ENCODE data around the gene WDR87.
"Not testable (repeated sequence)": the region's sequence is repeated elsewhere in the genome, so short reads cannot be mapped to it uniquely, and the experiment has no call there.

The WDR87 gene

GRCh38 chr19:37931881-37932655 lies 25.7 kb upstream of the WDR87 start:
- DNase-seq (ENCODE audit: low read depth, low spot score), result no peak

DNA sequence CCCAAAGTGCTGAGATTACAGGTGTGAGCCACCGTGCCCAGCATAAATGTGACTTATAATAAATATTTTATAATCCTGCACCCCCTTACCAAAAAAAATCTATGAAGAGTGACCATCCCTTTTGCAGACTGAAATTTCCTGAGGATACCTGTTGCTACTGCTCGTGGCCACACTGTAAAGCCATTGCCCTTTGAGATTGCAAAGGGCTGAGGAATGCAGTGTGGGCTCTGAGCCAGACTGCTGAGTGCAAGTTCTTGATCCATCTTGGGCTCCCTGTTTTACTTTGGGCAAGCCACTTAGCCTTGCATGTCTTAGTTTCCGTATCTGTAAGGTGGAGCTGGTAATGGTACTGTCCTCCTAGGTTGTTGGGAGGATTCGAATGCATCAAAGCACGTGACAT lies 24.0 kb upstream of the WDR87 start:
- no peak for DNase-seq (ENCODE audit: low read depth, low spot score)

- no peak for DNase-seq (ENCODE audit: low read depth, low spot score)
Measured at GRCh38 chr19:37929355-37929923, 23.0 kb upstream of the WDR87 start.

- DNase-seq (ENCODE audit: low read depth, low spot score), result no peak
Measured at GRCh38 chr19:37928527-37929286, 22.3 kb upstream of the WDR87 start.

DNA sequence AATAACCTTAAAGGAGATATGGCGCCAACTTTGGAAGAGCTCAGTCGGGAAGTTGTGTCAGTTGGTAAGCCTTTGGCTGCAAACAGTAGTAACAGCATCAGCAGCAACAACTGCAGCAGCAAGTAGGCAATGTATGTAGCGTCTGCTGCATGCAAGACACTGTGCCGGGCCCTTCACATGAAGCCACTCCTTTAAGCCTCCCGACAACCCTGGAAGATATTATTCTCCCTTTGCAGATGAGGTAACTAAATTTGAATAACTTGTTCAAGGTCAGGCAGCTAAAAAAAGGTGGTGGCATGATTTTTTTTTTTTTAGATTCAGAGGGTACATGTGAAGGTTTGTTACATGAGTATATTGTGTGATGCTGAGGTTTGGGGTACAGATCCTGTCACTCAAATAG lies 20.3 kb upstream of the WDR87 start:
- DNase-seq (ENCODE audit: low read depth, low spot score), result no peak

DNA sequence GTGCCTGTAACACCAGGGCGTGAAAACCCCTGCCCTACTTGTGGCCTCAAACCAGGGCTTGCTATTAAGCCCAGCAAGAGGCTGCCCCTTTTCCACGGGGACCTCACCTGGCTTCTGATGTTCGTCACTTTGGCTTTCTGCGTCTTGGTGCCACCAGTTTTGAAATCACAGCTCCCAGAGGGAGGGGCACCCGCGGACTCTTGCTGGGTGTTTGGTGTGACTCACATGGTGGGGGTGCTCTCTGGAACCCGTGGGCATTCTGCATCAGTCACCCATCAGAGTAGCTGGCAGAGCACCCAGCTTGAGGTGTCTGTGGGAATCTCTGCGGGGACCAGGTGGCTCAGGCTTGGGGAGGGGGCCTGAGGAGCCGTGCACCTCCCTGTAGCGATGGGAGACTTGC lies 19.9 kb upstream of the WDR87 start:
- DNase-seq (ENCODE audit: low read depth, low spot score), result no peak

DNA sequence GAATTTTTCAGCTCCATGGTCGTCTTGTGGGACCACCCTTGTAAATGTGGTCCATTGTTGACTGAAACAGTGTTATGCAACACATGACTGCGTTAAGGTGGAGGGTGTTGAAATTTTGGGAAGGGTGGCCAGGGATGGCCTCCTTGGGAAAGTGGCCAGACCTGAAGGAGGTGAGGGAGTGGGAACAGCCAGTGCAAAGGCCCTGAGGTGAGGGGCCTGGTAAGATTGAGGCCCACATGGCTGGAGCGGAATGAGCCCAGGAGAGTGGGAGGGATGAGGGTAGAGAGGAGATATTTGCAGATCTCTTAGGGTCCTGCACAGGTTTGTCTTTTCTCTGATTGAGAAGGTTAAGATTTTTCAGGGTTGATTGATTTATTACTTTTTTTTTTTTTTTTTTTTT lies 18.8 kb upstream of the WDR87 start:
- no peak for DNase-seq (ENCODE audit: low read depth, low spot score)

DNA sequence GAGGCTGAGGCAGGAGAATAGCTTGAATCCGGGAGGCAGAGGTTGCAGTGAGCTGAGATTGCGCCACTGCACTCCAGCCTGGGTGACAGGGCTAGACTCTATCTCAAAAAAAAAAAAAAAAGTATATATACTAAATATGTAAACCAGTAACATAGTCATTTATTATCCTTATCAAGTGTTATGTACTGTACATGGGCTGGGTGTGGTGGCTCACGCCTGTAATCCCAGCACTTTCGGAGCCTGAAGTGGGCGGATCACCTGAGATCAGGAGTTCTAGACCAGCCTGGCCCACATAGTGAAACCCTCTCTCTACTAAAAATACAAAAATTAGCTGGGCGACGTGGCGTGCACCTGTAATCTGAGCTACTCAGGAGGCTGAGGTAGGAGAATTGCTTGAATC lies 18.2 kb upstream of the WDR87 start:
- not testable (repeated sequence) for DNase-seq (ENCODE audit: low read depth, low spot score)

DNA sequence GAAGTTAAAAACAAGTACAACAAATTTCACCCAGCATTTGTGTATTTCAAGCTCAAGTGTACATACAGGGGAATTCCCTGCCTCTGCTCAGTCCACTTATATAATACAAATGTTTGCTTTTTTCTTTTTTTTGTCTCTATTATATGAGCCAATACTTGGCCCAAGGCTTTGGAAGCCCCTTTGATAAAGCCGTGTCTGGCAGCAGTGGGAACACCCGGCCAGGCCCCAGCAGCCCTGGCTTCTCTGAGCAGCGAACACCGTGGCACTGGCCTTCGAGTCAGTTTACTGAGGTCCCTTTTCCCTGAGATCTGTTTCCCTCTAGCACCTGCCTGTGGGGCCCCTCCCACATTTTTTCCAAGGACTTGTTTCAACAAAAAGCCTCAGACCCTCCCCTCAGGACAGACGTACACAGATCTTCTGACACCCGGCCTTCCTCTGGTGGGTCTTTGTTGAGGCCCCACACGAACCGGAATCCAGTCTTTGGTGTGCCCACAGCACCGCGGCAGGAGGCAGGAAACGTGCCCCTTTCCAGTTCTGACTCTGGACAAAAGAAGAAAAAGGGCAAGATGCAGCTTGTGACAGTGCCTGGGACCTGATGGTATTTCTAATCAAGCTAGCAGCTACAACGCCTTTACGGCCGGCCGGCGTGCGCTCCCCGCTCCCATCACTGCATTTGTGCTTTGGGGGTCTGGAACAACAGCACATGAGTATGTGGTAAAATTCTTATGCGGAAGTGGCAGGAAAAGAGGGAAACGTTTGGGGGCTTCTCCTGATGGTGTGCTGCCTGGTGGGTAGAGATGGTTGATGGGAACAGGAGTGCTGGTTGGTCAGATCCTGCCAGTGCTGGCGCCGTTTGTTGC lies 14.4 kb upstream of the WDR87 start:
- no peak for DNase-seq (ENCODE audit: low read depth, low spot score)

GRCh38 chr19:37914908-37915307 lies 8.5 kb upstream of the WDR87 start:
- no peak for DNase-seq (ENCODE audit: low read depth, low spot score)

DNA sequence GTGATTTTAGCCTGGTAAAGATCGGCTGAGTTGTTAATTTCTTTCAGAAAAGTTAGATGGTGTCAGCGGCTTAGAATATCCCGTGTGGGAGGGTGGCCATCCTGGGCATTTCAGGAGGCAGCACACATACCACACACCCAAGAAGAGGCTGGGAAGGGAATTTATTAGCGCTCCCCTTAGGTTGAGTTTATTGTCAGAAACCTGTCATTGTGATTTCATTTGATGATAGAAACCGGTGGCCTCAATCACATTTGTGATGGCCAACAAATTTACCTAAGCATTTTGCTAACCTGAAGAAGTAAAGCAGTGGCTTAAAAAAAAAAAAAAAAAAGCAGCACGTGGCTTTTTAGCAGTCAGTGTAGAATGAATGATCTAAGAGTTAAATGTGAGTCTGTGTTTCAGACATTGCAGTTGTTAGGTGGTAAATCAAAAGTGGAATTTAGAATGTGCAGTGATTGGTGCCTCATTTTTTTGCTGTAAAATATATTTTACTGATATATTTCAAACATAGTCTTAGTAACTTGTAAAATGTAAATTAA lies 3.3 kb upstream of the WDR87 start:
- no peak for DNase-seq (ENCODE audit: low read depth, low spot score)

DNA sequence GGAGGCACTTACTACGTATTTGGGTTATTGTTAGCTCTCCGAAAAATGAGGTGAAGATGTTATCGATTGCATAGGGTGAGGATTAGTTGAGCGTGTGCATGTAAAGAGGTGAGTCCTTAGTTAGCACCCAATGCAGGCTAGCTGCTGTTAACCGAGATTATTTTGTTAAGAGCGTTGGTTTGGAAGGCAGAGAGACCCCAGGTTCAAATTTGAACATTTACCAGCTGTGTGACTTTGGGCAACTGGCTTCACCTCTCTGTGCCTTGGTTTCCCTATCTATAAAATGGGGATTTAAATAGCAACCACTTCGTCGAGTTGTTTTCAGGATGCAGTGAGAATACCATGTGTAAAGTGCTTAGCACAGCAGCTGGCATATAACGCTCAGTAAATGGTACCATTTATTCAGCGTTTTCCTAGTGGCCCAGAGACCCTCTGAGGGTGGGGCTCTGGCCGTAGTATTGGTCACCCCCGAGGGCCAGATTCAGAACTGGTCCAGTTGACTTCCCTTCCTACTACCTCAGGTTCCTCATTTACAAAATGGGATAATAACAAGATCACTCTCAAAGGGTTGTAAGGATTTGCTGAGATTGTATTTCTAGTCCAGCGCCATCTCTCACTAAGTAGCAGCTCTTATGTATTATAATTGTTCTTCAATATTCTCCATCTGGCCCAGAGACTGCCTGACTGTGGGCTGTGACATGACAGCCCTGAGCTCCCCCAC lies 1.5 kb upstream of the WDR87 start:
- no peak for DNase-seq (ENCODE audit: low read depth, low spot score)

GRCh38 chr19:37906869-37907734 lies 708 bp upstream of the WDR87 start, which contains the start of gene SIPA1L3:
TSS of gene SIPA1L3 (plus strand) at chr19:37907208. CDS start at chr19:38081566, 174,358 bp downstream.
- peak; percentile 92 for DNase-seq (ENCODE audit: low read depth, low spot score)

DNA sequence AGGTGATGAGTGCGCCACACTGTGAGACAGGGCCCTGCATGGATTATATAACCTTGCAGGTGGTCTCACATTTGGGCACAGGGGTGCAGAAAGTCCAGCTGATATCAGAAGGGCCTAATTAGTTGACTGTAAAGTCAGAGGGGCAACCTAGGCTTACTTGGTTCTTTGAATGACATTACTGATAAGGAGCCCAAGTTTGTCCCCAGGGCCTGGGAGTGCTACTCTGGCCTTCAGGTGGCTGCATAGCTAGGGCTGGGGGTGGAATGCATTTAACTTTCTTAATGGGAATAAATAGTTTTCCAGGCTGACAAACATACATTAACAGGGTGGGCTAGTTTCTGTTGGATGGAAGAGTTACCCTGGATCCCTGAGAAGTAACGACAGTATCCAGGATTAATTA lies 3.3 kb downstream of the WDR87 start:
- DNase-seq (ENCODE audit: low read depth, low spot score), result no peak

DNA sequence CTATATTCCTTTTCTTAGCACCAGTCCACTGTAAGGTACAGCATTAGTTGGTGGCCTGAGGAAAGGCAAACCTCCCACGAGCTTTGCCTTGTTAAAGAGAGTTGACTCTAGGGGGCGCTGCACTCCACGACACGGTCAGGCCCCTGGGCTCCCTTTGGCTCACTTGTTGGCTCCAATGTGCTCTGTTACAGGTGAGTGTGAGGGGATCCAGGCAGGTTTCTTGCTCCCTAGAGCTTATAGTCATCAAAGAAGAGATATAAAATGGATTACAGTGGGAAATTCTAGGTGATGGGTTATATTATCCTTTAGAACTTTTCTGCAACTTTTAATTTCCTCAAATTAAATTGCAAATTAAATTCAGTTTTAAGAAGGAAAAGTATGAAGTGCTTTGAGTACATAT lies 3.7 kb downstream of the WDR87 start:
- peak; percentile 46 for DNase-seq (ENCODE audit: low read depth, low spot score)

DNA sequence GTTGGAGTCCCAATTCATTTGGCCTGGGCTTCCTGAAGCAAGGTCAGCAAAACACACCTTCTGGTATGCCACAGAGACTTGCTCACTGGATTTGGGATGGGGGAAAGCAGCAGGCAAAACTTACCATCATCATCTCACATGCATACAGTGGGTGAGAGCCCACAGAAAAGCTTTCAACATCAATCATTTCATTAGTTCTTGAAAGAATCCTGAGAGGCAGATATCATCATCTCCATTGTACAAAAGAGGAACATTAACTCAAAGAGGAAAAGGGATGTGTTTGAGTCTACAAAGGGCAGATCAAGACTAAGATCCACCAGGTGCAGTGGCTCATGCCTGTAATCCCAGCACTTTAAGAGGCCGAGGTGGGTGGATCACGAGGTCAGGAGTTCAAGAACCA lies 6.4 kb downstream of the WDR87 start:
- no peak for DNase-seq (ENCODE audit: low read depth, low spot score)

- no peak for DNase-seq (ENCODE audit: low read depth, low spot score)
Measured at GRCh38 chr19:37899453-37899852, 6.9 kb downstream of the WDR87 start.

GRCh38 chr19:37896180-37896579 lies 10.2 kb downstream of the WDR87 start:
- no peak for DNase-seq (ENCODE audit: low read depth, low spot score)

DNA sequence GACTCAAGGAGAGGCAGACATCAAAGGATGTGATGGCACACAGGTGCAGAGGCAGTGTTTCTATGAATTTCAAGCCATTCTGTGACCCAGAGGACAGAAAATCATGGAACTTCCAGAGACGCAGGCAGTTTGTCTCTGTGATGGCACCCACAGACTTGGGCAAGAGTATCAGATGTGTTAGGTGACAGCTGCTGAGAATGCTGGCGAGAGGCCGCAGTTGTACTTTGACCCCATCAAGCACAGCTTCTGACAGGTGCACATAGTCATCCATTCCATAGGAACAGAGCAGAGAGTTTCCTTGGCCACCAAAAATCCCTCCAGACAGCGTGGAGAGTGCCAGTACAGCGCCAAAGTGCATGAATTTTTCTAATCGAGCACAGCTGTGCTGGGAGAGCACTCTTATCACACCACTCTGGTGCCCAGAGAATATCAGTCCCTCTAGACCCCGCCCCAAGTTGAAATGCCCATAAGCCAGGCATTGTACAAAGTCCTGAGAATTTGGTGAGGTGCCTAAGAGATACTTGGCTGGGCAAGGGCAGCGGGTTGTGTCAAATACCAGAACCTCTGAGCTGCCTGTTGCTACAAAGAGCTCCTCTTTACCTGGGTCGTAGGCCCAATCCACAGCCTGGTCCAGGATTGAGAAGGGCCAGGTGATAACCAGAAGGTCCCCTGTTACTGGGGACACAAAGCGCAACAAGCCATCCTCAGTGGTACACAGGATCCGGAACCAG lies 12.4 kb downstream of the WDR87 start:
- no peak for DNase-seq (ENCODE audit: low read depth, low spot score)
